K562 (cell line): ENCODE data around the gene ANKMY1. TPM values are rescaled to one million over a fixed set of nuclear protein-coding genes. Genes with fewer than 3 reads are reported as not detected.
A peak's percentile ranks its signal among the peaks of the same experiment; 100 is the strongest.

ENCODE experiments used
- BACH1 ChIP-seq: fragments of 200-800 bp; sonication (Bioruptor generic); IDR thresholded peaks from 2 replicates; pipeline ENCODE4 v1.6.1; 2016; ENCODE audit warnings: missing genetic modification characterization, missing compliant biosample characterization
- BHLHE40 ChIP-seq: IDR thresholded peaks from 2 replicates; pipeline ENCODE4 v1.6.1; 2011; ENCODE audit warnings: low read length, improper control_type of control experiment
- CHD2 ChIP-seq: IDR thresholded peaks from 2 replicates; pipeline ENCODE4 v1.6.1; 2011; ENCODE audit warnings: low read depth, low read length
- FOSL1 ChIP-seq: fragments of 200-800 bp; sonication (Bioruptor generic); conservative IDR thresholded peaks from 2 replicates; pipeline ENCODE4 v1.6.1; 2016; ENCODE audit warnings: missing genetic modification characterization, missing compliant biosample characterization
- MBD2 ChIP-seq: sonication (generic); IDR thresholded peaks from 2 replicates; pipeline ENCODE4 v1.6.1; 2016; ENCODE audit warnings: low read depth, borderline replicate concordance
- MTA1 ChIP-seq: fragments of 450-650 bp; IDR thresholded peaks from 2 replicates; pipeline ENCODE4 v1.6.1; 2017; ENCODE audit warnings: borderline replicate concordance
- NELFE ChIP-seq: IDR thresholded peaks from 2 replicates; pipeline ENCODE4 v1.6.1; 2011; ENCODE audit warnings: mild to moderate bottlenecking; ENCODE audit not compliant: insufficient read depth, insufficient read length
- PHB2 ChIP-seq: fragments of 450-650 bp; IDR thresholded peaks from 2 replicates; pipeline ENCODE4 v1.6.1; 2017; ENCODE audit warnings: low read depth
- POU5F1 ChIP-seq: fragments of 150-350 bp; IDR thresholded peaks from 2 replicates; pipeline ENCODE4 v1.6.1; 2014; ENCODE audit warnings: borderline replicate concordance, low read length, low read depth, mild to moderate bottlenecking; ENCODE audit not compliant: partially characterized antibody
- PURB ChIP-seq: sonication (generic); formaldehyde crosslinking; IDR thresholded peaks from 2 replicates; pipeline ENCODE4 v1.9.0; 2021; ENCODE audit warnings: low read depth, mild to moderate bottlenecking, missing genetic modification reagents
- SMARCC2 ChIP-seq: fragments of 450-650 bp; IDR thresholded peaks from 2 replicates; pipeline ENCODE4 v1.6.1; 2017; ENCODE audit warnings: antibody characterized with exemption, moderate library complexity, mild to moderate bottlenecking, low read depth
- SMARCE1 ChIP-seq: fragments of 450-650 bp; IDR thresholded peaks from 2 replicates; pipeline ENCODE4 v1.7.1; 2016; ENCODE audit warnings: mild to moderate bottlenecking
- SNAPC5 ChIP-seq: fragments of 250-450 bp; sonication (Bioruptor Pico); IDR thresholded peaks from 2 replicates; pipeline ENCODE4 v1.8.0; 2021; ENCODE audit warnings: moderate library complexity, mild to moderate bottlenecking, inconsistent platforms
- SP2 ChIP-seq: IDR thresholded peaks from 2 replicates; pipeline ENCODE4 v1.6.1; 2011; ENCODE audit warnings: mild to moderate bottlenecking, low read depth, low read length, moderate library complexity; ENCODE audit not compliant: poor library complexity, severe bottlenecking; ENCODE audit errors: extremely low read depth
- SRSF7 ChIP-seq: fragments of 200-400 bp; formaldehyde crosslinking; optimal IDR thresholded peaks from 2 replicates; pipeline ENCODE3; 2017; ENCODE audit warnings: mild to moderate bottlenecking, low read depth, low read length
- TAL1 ChIP-seq: fragments of 450-650 bp; IDR thresholded peaks from 2 replicates; pipeline ENCODE4 v1.6.1; 2016; ENCODE audit warnings: mild to moderate bottlenecking
- ZNF133 ChIP-seq: fragments of 250-450 bp; sonication (Bioruptor Pico); IDR thresholded peaks from 2 replicates; pipeline ENCODE4 v1.4.0; 2020; ENCODE audit warnings: mild to moderate bottlenecking
- ZNF239 ChIP-seq: fragments of 250-450 bp; sonication (Bioruptor Pico); IDR thresholded peaks from 2 replicates; pipeline ENCODE4 v1.4.0; 2020; ENCODE audit warnings: mild to moderate bottlenecking
- ZNF354B ChIP-seq: fragments of 250-450 bp; sonication (Bioruptor Pico); IDR thresholded peaks from 2 replicates; pipeline ENCODE4 v1.4.0; 2020
- polyA plus RNA-seq, 8 experiments: library from polyadenylated mRNA; depleted of rRNA in 4 of 8; stranded (reverse) in 5 of 8; unstranded in 3 of 8; fragments of >200 nt; fragmentation: Nextera tagmentation in 2 of 8; fragmentation: Illumina TruSeq in 1 of 8; extraction: Ambion mirVana in 2 of 8; extraction: Trizol in 1 of 8; gene quantifications; 2 replicates each; pipeline versions ENCODE4 v1.2.1 to v1.2.3, GENCODE V29; 2011 to 2014; ENCODE audit warnings: inconsistent platforms in 1 of 8, missing spikeins in 1 of 8
- total RNA-seq, 7 experiments: library from RNA; depleted of rRNA in 6 of 7; stranded (reverse); fragments of >200 nt in 6 of 7; fragmentation: Illumina TruSeq in 2 of 7; extraction: Trizol in 2 of 7; gene quantifications; 2 replicates each; pipeline versions ENCODE4 v1.2.1 to v1.2.3, GENCODE V29; 2011 to 2021; ENCODE audit warnings: low replicate concordance in 1 of 7
- TF ChIP-seq, protein P1 (sequence below): fragments of 200-800 bp; sonication (Bioruptor generic); IDR thresholded peaks from 2 replicates; pipeline ENCODE4 v1.6.1; 2016; ENCODE audit warnings: missing genetic modification characterization, missing compliant biosample characterization
- TF ChIP-seq, protein P2 (sequence below): fragments of 250-450 bp; sonication (Bioruptor Pico); IDR thresholded peaks from 2 replicates; pipeline ENCODE4 v1.4.0; 2020
- TF ChIP-seq, protein P3 (sequence below), 2 experiments: fragments of 450-650 bp; IDR thresholded peaks; 2 replicates each; pipeline ENCODE4 v1.6.1; 2016

Gene ANKMY1
- total and polyA plus RNA-seq, 9 of the 15 experiments (the other 6 are each of a cell fraction or from before 2014, with no cell fraction given): 0.75 to 15.1 (median 11.7) TPM

- TF ChIP-seq BHLHE40: no peak
- no peak for TF ChIP-seq SP2
- TF ChIP-seq ZNF133 (CRISPR knock-in tag): no peak
- no peak for TF ChIP-seq ZNF354B (CRISPR knock-in tag)
- no peak for TF ChIP-seq SMARCC2
- no peak for TF ChIP-seq TAL1
- no peak for TF ChIP-seq CHD2
- TF ChIP-seq NELFE: no peak
- no peak for TF ChIP-seq BACH1 (tag)
- no peak for TF ChIP-seq SNAPC5
- TF ChIP-seq POU5F1: no peak
- peak; percentile 48; the same call in 1 of the 2 replicates for TF ChIP-seq FOSL1
- no peak for TF ChIP-seq SRSF7
- TF ChIP-seq, protein P1, sequence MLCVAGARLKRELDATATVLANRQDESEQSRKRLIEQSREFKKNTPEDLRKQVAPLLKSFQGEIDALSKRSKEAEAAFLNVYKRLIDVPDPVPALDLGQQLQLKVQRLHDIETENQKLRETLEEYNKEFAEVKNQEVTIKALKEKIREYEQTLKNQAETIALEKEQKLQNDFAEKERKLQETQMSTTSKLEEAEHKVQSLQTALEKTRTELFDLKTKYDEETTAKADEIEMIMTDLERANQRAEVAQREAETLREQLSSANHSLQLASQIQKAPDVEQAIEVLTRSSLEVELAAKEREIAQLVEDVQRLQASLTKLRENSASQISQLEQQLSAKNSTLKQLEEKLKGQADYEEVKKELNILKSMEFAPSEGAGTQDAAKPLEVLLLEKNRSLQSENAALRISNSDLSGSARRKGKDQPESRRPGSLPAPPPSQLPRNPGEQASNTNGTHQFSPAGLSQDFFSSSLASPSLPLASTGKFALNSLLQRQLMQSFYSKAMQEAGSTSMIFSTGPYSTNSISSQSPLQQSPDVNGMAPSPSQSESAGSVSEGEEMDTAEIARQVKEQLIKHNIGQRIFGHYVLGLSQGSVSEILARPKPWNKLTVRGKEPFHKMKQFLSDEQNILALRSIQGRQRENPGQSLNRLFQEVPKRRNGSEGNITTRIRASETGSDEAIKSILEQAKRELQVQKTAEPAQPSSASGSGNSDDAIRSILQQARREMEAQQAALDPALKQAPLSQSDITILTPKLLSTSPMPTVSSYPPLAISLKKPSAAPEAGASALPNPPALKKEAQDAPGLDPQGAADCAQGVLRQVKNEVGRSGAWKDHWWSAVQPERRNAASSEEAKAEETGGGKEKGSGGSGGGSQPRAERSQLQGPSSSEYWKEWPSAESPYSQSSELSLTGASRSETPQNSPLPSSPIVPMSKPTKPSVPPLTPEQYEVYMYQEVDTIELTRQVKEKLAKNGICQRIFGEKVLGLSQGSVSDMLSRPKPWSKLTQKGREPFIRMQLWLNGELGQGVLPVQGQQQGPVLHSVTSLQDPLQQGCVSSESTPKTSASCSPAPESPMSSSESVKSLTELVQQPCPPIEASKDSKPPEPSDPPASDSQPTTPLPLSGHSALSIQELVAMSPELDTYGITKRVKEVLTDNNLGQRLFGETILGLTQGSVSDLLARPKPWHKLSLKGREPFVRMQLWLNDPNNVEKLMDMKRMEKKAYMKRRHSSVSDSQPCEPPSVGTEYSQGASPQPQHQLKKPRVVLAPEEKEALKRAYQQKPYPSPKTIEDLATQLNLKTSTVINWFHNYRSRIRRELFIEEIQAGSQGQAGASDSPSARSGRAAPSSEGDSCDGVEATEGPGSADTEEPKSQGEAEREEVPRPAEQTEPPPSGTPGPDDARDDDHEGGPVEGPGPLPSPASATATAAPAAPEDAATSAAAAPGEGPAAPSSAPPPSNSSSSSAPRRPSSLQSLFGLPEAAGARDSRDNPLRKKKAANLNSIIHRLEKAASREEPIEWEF (CRISPR knock-in tag): no peak
- TF ChIP-seq, protein P2, sequence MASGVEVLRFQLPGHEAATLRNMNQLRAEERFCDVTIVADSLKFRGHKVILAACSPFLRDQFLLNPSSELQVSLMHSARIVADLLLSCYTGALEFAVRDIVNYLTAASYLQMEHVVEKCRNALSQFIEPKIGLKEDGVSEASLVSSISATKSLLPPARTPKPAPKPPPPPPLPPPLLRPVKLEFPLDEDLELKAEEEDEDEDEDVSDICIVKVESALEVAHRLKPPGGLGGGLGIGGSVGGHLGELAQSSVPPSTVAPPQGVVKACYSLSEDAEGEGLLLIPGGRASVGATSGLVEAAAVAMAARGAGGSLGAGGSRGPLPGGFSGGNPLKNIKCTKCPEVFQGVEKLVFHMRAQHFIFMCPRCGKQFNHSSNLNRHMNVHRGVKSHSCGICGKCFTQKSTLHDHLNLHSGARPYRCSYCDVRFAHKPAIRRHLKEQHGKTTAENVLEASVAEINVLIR (CRISPR knock-in tag): no peak
- TF ChIP-seq, protein P3, sequence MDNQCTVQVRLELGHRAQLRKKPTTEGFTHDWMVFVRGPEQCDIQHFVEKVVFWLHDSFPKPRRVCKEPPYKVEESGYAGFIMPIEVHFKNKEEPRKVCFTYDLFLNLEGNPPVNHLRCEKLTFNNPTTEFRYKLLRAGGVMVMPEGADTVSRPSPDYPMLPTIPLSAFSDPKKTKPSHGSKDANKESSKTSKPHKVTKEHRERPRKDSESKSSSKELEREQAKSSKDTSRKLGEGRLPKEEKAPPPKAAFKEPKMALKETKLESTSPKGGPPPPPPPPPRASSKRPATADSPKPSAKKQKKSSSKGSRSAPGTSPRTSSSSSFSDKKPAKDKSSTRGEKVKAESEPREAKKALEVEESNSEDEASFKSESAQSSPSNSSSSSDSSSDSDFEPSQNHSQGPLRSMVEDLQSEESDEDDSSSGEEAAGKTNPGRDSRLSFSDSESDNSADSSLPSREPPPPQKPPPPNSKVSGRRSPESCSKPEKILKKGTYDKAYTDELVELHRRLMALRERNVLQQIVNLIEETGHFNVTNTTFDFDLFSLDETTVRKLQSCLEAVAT (IDR thresholded peaks at IDR 0.05): no peak
- no peak for TF ChIP-seq ZNF239
- no peak for TF ChIP-seq SMARCE1
- no peak for TF ChIP-seq PURB
- TF ChIP-seq MTA1: no peak
- TF ChIP-seq MBD2: peak; percentile 48; the same call in 1 of the 2 replicates
- no peak for TF ChIP-seq PHB2
Measured at GRCh38 chr2:240560480-240561324, 2.9 kb upstream of the ANKMY1 start (continued).
